Thoracic aorta (tissue), 2 donors: ENCODE measurements around the gene YWHAG. TPM values are rescaled to one million over a fixed set of nuclear protein-coding genes. Genes with fewer than 3 reads are reported as not detected.
"Not testable (repeated sequence)": the region's sequence is repeated elsewhere in the genome, so short reads cannot be mapped to it uniquely, and the experiment has no call there.

Experiments
- ATAC-seq: fragments of 150-250 bp; one replicate; pipeline ENCODE4 v1.8.0; 2017; ENCODE audit warnings: low read depth; ENCODE audit not compliant: insufficient number of reproducible peaks, low FRiP score
- DNase-seq: peaks from one replicate; pipeline ENCODE4 v3.0.0-alpha.2; 2020; ENCODE audit warnings: low spot score
- H3K27ac ChIP-seq, 2 donors: fragments of 200-600 bp; sonication (generic); 1 replicate in 1 of 2; 2 replicates in 1 of 2; pipeline ENCODE4 v1.5.1; 2016; ENCODE audit warnings: mild to moderate bottlenecking in 2 of 2, moderate library complexity in 2 of 2
- H3K27me3 ChIP-seq: fragments of 200-600 bp; sonication (generic); replicated peaks from 2 replicates; pipeline ENCODE4 v1.6.0; 2016; ENCODE audit warnings: mild to moderate bottlenecking; ENCODE audit not compliant: insufficient read depth
- H3K36me3 ChIP-seq: fragments of 200-600 bp; sonication (generic); one replicate; pipeline ENCODE4 v1.5.1; 2016
- H3K4me1 ChIP-seq, 2 donors: fragments of 200-600 bp; sonication (generic); 1 replicate in 1 of 2; 2 replicates in 1 of 2; pipeline versions ENCODE4 v1.5.1 to v1.6.0; 2016; ENCODE audit warnings: low read depth in 2 of 2, mild to moderate bottlenecking in 1 of 2; ENCODE audit not compliant: control insufficient read depth in 1 of 2
- H3K4me3 ChIP-seq: fragments of 200-600 bp; sonication (generic); 2 replicates; pipeline ENCODE4 v1.5.1; 2016; ENCODE audit warnings: mild to moderate bottlenecking
- H3K9me3 ChIP-seq: fragments of 200-600 bp; sonication (generic); 2 replicates; pipeline ENCODE4 v1.5.1; 2016
- CTCF ChIP-seq: fragments of 200-600 bp; sonication (generic); IDR thresholded peaks from one replicate; pipeline ENCODE4 v1.5.1; 2019; ENCODE audit warnings: antibody characterized with exemption
- total RNA-seq, 2 donors: library from RNA; depleted of rRNA; stranded (reverse); fragments of >200 nt; gene quantifications; one replicate each; pipeline versions ENCODE4 v1.1.0 to v1.2.3, GENCODE V29; 2016

YWHAG gene
- total RNA-seq, result 100 to 1,000 TPM in 1 of 2 donors, 10 to 100 TPM in 1; 63.2 to 129 TPM

- peak; percentile 54 for DNase-seq
- TF ChIP-seq CTCF, result no peak
- Histone ChIP-seq H3K27ac (peak within 1 kb of the TSS; percentile 98 to 99), H3K27me3 (no peaks in the 10 kb centered on the region), H3K4me3 (peak within 1 kb of the TSS; percentile 99), H3K9me3 (no peaks in the 10 kb centered on the region), H3K4me1 (peaks cover 28 to 42% of the 10 kb centered on the region in 2 donors), H3K36me3 (no peaks in the 10 kb centered on the region)
- peak; percentile 72 for ATAC-seq
Measured at GRCh38 chr7:76358481-76359110, at the start of gene YWHAG. Gene YWHAG, minus strand, starts transcription at chr7:76358991. Its CDS starts 183 bp downstream, at chr7:76358808.

- Histone ChIP-seq H3K27ac (no peak overlapping the region), H3K9me3 (no peaks in the 10 kb centered on the region), H3K36me3 (no peaks in the 10 kb centered on the region), H3K27me3 (no peaks in the 10 kb centered on the region), H3K4me3 (no peak overlapping the region), H3K4me1 (no peaks in the 10 kb centered on the region)
- ATAC-seq (no peak), DNase-seq (no peak)
- no peak for TF ChIP-seq CTCF
Measured at GRCh38 chr7:76408121-76408560, 49.4 kb upstream of the YWHAG start.

GRCh38 chr7:76407718-76408117 lies 48.9 kb upstream of the YWHAG start:
- Histone ChIP-seq H3K27ac (no peak overlapping the region), H3K9me3 (no peaks in the 10 kb centered on the region), H3K4me1 (no peaks in the 10 kb centered on the region), H3K36me3 (no peaks in the 10 kb centered on the region), H3K27me3 (no peaks in the 10 kb centered on the region), H3K4me3 (no peak overlapping the region)
- ATAC-seq (no peak), DNase-seq (no peak)
- TF ChIP-seq CTCF, result no peak

- no peak overlapping the region for H3K4me3 ChIP-seq
- H3K9me3 ChIP-seq, result no peaks in the 10 kb centered on the region
- TF ChIP-seq CTCF, result no peak
- ATAC-seq (no peak), DNase-seq (no peak)
- H3K36me3 ChIP-seq, result no peaks in the 10 kb centered on the region
- H3K27ac ChIP-seq, result no peak overlapping the region
- H3K27me3 ChIP-seq, result no peaks in the 10 kb centered on the region
- no peaks in the 10 kb centered on the region for H3K4me1 ChIP-seq
Measured at GRCh38 chr7:76405738-76406137, 46.9 kb upstream of the YWHAG start.

GRCh38 chr7:76403780-76404494 lies 45.1 kb upstream of the YWHAG start:
- Histone ChIP-seq H3K36me3 (no peaks in the 10 kb centered on the region), H3K27ac (no peak overlapping the region), H3K9me3 (no peaks in the 10 kb centered on the region), H3K4me1 (no peaks in the 10 kb centered on the region), H3K4me3 (no peak overlapping the region), H3K27me3 (no peaks in the 10 kb centered on the region)
- no peak for DNase-seq
- TF ChIP-seq CTCF, result no peak
- ATAC-seq, result no peak

- H3K4me3 ChIP-seq, H3K4me1 ChIP-seq, H3K27me3 ChIP-seq, H3K9me3 ChIP-seq, H3K36me3 ChIP-seq, H3K27ac ChIP-seq, ATAC-seq, DNase-seq: not testable (repeated sequence)
Measured at GRCh38 chr7:76403097-76403496, 44.3 kb upstream of the YWHAG start.
